Measurements from ENCODE around the gene RGS7. TPM values are rescaled to one million over a fixed set of nuclear protein-coding genes. Genes with fewer than 3 reads are reported as not detected.

RGS7 gene
- total RNA-seq, 1 donor from 2014 or later, result 0.18 TPM

- no peaks in the 10 kb centered on the region for H3K9me3 ChIP-seq (ENCODE audit: insufficient read depth, low read depth, low read length)
- TF ChIP-seq CTCF (IDR thresholded peaks at IDR 0.05; ENCODE audit: insufficient read depth, low read depth, low read length), result no peak
- no peak for TF ChIP-seq EZH2 (IDR thresholded peaks at IDR 0.05; ENCODE audit: insufficient read depth, low read length)
- no peaks in the 10 kb centered on the region for H3K9me3 Mint-ChIP-seq (ENCODE audit: unreplicated experiment)
- no peak for FAIRE-seq
- no peak overlapping the region for H2AFZ ChIP-seq (ENCODE audit: low read depth, low read length)
- H3K4me1 ChIP-seq (ENCODE audit: insufficient read depth, low read length), result no peaks in the 10 kb centered on the region
- H3K27ac Mint-ChIP-seq (ENCODE audit: unreplicated experiment), result no peak overlapping the region
- H3K4me3 ChIP-seq (ENCODE audit: insufficient read depth, low read depth, low read length), result no peak overlapping the region
- no peaks in the 10 kb centered on the region for H3K27me3 ChIP-seq (ENCODE audit: insufficient read depth, low read length)
- no peaks in the 10 kb centered on the region for H3K27me3 Mint-ChIP-seq (ENCODE audit: low read depth, unreplicated experiment)
- H3K27ac ChIP-seq (ENCODE audit: low read depth, low read length), result no peak overlapping the region
- H3K4me3 Mint-ChIP-seq (ENCODE audit: unreplicated experiment), result no peak overlapping the region
- no peaks in the 10 kb centered on the region for H3K36me3 ChIP-seq (ENCODE audit: insufficient read depth, low read length)
- H3K79me2 ChIP-seq (ENCODE audit: insufficient read depth, low read length), result no peaks in the 10 kb centered on the region
- H3K9ac ChIP-seq (ENCODE audit: low read length), result no peak overlapping the region
- no peak overlapping the region for H3K4me2 ChIP-seq (ENCODE audit: low read length)
- H3K36me3 Mint-ChIP-seq (ENCODE audit: low read depth, unreplicated experiment), result no peaks in the 10 kb centered on the region
- no peaks in the 10 kb centered on the region for H3K4me1 Mint-ChIP-seq (ENCODE audit: low read depth, unreplicated experiment)
- H4K20me1 ChIP-seq (ENCODE audit: insufficient read depth, low read length), result no peaks in the 10 kb centered on the region
- DNase-seq (ENCODE audit: low read depth), result no peak
These were observed 533.6 kb downstream of the RGS7 start for GRCh38 chr1:240823357-240823756.

- no peaks in the 10 kb centered on the region for H3K79me2 ChIP-seq (ENCODE audit: insufficient read depth, low read length)
- no peak overlapping the region for H3K27ac ChIP-seq (ENCODE audit: low read depth, low read length)
- no peaks in the 10 kb centered on the region for H4K20me1 ChIP-seq (ENCODE audit: insufficient read depth, low read length)
- no peaks in the 10 kb centered on the region for H3K27me3 Mint-ChIP-seq (ENCODE audit: low read depth, unreplicated experiment)
- H3K27me3 ChIP-seq (ENCODE audit: insufficient read depth, low read length), result no peaks in the 10 kb centered on the region
- no peaks in the 10 kb centered on the region for H3K9me3 ChIP-seq (ENCODE audit: insufficient read depth, low read depth, low read length)
- no peaks in the 10 kb centered on the region for H3K36me3 Mint-ChIP-seq (ENCODE audit: low read depth, unreplicated experiment)
- no peaks in the 10 kb centered on the region for H3K4me1 Mint-ChIP-seq (ENCODE audit: low read depth, unreplicated experiment)
- TF ChIP-seq EZH2 (IDR thresholded peaks at IDR 0.05; ENCODE audit: insufficient read depth, low read length) (no peak), CTCF (IDR thresholded peaks at IDR 0.05; ENCODE audit: insufficient read depth, low read depth, low read length) (no peak)
- H3K4me2 ChIP-seq (ENCODE audit: low read length), result no peak overlapping the region
- no peak overlapping the region for H3K9ac ChIP-seq (ENCODE audit: low read length)
- no peaks in the 10 kb centered on the region for H3K9me3 Mint-ChIP-seq (ENCODE audit: unreplicated experiment)
- H3K36me3 ChIP-seq (ENCODE audit: insufficient read depth, low read length), result no peaks in the 10 kb centered on the region
- no peak overlapping the region for H3K4me3 ChIP-seq (ENCODE audit: insufficient read depth, low read depth, low read length)
- H3K4me3 Mint-ChIP-seq (ENCODE audit: unreplicated experiment), result no peak overlapping the region
- FAIRE-seq (no peak), DNase-seq (ENCODE audit: low read depth) (no peak)
- H2AFZ ChIP-seq (ENCODE audit: low read depth, low read length), result no peak overlapping the region
- H3K27ac Mint-ChIP-seq (ENCODE audit: unreplicated experiment), result no peak overlapping the region
- no peaks in the 10 kb centered on the region for H3K4me1 ChIP-seq (ENCODE audit: insufficient read depth, low read length)
These were observed 535.1 kb downstream of the RGS7 start for GRCh38 chr1:240821925-240822324.

- Histone ChIP-seq H3K27ac (ENCODE audit: low read depth, low read length) (no peak overlapping the region), H3K4me1 (ENCODE audit: insufficient read depth, low read length) (no peaks in the 10 kb centered on the region), H3K4me2 (ENCODE audit: low read length) (no peak overlapping the region), H3K79me2 (ENCODE audit: insufficient read depth, low read length) (no peaks in the 10 kb centered on the region), H3K27me3 (ENCODE audit: insufficient read depth, low read length) (no peaks in the 10 kb centered on the region), H4K20me1 (ENCODE audit: insufficient read depth, low read length) (no peaks in the 10 kb centered on the region), H3K9ac (ENCODE audit: low read length) (no peak overlapping the region), H3K36me3 (ENCODE audit: insufficient read depth, low read length) (no peaks in the 10 kb centered on the region), H3K9me3 (ENCODE audit: insufficient read depth, low read depth, low read length) (no peaks in the 10 kb centered on the region), H3K4me3 (ENCODE audit: insufficient read depth, low read depth, low read length) (no peak overlapping the region), H2AFZ (ENCODE audit: low read depth, low read length) (no peak overlapping the region)
- TF ChIP-seq EZH2 (IDR thresholded peaks at IDR 0.05; ENCODE audit: insufficient read depth, low read length), result no peak
- no peak for TF ChIP-seq CTCF (IDR thresholded peaks at IDR 0.05; ENCODE audit: insufficient read depth, low read depth, low read length)
- Mint-ChIP-seq H3K9me3 (ENCODE audit: unreplicated experiment) (no peaks in the 10 kb centered on the region), H3K27ac (ENCODE audit: unreplicated experiment) (no peak overlapping the region), H3K4me1 (ENCODE audit: low read depth, unreplicated experiment) (no peaks in the 10 kb centered on the region), H3K27me3 (ENCODE audit: low read depth, unreplicated experiment) (no peaks in the 10 kb centered on the region), H3K4me3 (ENCODE audit: unreplicated experiment) (no peak overlapping the region), H3K36me3 (ENCODE audit: low read depth, unreplicated experiment) (no peaks in the 10 kb centered on the region)
- no peak for FAIRE-seq
- no peak for DNase-seq (ENCODE audit: low read depth)
These were observed 536.2 kb downstream of the RGS7 start for GRCh38 chr1:240820816-240821215.

Data from astrocyte (in vitro differentiated cells and primary cell).